Choroid plexus epithelial cell (primary cell): ENCODE measurements around the gene MATN4.

Experiments used
- DNase-seq: peaks from one replicate; pipeline ENCODE4 v3.0.0-alpha.2; 2010; ENCODE audit warnings: low read depth
- H3K4me3 ChIP-seq: 2 replicates; pipeline ENCODE4 v1.5.1; 2011; ENCODE audit warnings: low read depth, mild to moderate bottlenecking, control low read depth, low read length, moderate library complexity
- CTCF ChIP-seq: conservative IDR thresholded peaks from 2 replicates; pipeline ENCODE4 v1.5.1; 2011; ENCODE audit warnings: low read depth, mild to moderate bottlenecking, control low read depth, inconsistent platforms, low read length, moderate library complexity

MATN4 gene

GRCh38 chr20:45303586-45304463 is 4.3 kb downstream of the MATN4 start:
- no peak for TF ChIP-seq CTCF

DNA sequence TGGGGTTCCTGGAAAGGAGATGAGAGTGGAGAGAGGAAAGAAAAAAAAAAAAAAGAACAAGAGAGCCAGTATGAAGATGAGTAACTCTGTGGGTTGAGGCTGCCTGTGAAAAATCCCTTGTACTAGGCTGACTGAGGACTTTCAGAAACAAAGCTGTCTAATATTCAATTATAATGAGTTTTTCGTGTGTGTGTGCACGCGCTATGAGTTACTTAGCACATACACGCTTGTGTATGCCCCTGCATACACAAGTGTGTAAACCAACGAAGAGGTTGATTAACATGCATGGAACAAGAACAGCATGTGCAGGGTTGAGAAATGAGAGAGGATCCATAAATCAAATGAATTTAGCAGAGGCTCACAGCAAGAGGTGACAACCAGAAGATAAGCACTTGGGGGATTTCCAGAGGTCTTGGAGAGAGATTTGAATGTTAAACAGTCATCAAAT is 6.3 kb downstream of the MATN4 start:
- TF ChIP-seq CTCF: no peak
- no peak overlapping the region for H3K4me3 ChIP-seq
- DNase-seq: no peak

More at GRCh38 chr20:45303586-45304463, 4.3 kb downstream of the MATN4 start:
- DNase-seq: no peak
- no peak overlapping the region for H3K4me3 ChIP-seq

DNA sequence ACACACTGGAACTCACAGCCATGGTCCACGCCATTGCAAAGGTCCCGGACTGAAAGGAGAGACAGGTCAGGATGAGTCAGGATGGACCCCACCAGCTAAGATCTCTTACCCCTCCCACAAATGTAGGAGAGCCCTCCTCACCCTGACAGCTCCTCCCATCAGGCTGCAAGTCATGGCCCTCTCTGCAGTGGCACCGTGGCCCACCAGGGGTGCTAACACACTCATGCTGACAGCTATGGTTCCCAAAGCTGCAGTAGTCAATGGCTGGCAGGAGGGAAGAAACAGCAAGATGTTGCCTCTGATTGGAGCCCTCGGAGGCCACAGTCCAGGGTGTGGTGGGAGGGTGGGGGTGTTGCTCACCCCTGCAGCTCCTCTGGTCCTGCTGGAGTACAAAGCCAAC is 7.1 kb downstream of the MATN4 start:
- peak; percentile 53 for TF ChIP-seq CTCF
- H3K4me3 ChIP-seq: no peak overlapping the region
- peak; percentile 39 for DNase-seq

GRCh38 chr20:45299786-45300185 is 8.3 kb downstream of the MATN4 start:
- TF ChIP-seq CTCF: no peak
- DNase-seq: no peak
- no peak overlapping the region for H3K4me3 ChIP-seq

DNA sequence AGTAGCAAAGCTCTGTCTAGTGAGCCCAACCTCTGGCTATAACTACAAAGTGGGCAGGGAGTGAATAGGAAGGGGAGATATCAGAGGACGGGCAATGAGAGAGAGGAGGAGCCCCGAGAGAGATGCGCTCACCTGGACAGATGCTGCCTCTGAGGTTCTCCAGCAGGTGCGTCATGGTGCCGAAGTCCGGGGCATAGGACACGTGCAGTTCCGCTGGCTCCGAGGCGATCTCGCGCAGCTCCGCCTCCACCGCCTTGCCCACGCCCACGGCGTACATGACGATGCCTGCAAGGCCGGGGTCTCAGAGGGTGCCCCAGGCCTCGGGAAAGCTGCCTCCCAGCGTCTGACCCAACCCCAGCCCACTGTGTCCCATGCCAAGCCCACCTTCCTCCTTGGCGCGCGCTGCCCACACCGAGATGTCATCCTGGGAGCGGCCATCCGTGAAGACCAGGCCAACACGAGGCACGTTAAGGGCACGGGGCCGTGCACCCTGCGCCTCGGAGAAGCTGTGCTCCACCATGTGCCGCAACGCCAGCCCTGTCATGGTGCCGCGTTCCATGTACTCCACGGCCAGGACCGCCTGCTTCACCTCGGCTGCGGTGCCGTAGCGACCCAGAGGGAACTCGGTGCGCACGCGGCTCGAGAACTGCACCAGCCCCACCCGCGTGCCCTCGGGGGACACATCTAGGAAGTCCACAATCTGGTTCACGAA is 10.2 kb downstream of the MATN4 start:
- no peak for TF ChIP-seq CTCF
- no peak for DNase-seq
- H3K4me3 ChIP-seq: no peak overlapping the region

GRCh38 chr20:45294659-45295058 is 13.4 kb downstream of the MATN4 start:
- no peak for TF ChIP-seq CTCF
- no peak for DNase-seq
- no peak overlapping the region for H3K4me3 ChIP-seq

- no peak for DNase-seq
- no peak for TF ChIP-seq CTCF
Measured at GRCh38 chr20:45294003-45294368, 14.1 kb downstream of the MATN4 start.

More at GRCh38 chr20:45294003-45294368, 14.1 kb downstream of the MATN4 start:
- peak overlapping the region; percentile 59 for H3K4me3 ChIP-seq
